RPMI8226 (cell line): ENCODE results near the gene CANX.
A peak's percentile ranks its signal among the peaks of the same experiment; 100 is the strongest.

ENCODE experiments used
- DNase-seq: peaks from one replicate; pipeline ENCODE4 v3.0.0-alpha.2; 2015

The CANX gene

GRCh38 chr5:179759581-179760551 lies 61.1 kb downstream of the CANX start:
- DNase-seq: no peak

- peak; percentile 41 for DNase-seq
Measured at GRCh38 chr5:179762079-179762780, 63.5 kb downstream of the CANX start.

DNA sequence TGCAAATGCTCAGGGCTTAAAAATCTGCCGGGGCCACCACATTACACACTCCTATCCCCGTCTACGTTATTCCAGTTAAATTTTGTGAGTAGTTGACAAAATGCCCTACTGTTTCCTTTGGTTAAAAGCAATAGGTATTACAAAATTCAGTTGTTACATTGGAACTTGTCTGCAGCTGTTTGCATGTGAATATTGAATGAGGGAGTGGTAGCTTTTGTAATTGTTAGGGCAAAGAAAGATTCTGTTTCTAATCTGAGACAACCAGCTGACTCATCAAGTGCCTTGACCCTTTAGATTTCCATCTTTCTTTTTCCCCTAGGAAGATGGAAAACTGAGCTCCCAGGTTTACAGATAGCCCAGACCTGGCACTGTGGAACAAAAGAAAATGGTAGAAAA lies 64.0 kb downstream of the CANX start:
- DNase-seq: no peak

DNA sequence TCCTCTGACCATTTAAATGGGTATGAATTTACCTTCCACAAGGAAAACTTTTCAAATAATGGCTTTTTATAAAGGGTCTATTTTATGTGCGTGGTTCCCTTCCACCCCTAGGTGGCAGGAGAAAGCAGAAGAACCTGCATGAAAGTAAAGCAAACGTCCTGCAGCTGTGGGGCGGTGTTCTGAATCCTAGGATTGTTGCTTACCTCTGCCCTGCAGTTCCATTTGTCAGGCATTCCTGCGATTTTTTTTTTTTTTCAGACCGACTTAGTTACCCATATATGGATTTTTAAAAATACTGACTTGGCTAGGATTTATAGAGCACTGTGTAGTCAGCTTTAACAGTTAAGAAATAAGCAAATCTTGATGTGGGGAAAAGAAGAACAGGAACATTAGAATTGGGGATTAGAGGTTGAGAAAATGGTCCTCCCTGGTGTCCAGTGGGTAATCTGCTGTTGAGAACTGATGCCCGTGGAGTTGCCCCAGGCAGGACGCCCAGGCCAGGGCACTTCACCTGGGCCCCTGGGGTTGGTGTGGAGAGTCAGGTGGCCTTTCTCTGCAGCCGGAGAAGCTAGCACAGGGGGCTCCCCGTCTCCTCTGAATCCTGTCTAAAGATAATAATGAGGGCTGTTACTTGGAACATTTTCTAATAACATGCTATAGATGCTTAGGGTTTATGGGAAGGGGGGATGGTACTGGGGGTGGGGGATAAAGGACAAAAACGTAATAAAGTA lies 64.6 kb downstream of the CANX start:
- DNase-seq: peak; percentile 69

DNA sequence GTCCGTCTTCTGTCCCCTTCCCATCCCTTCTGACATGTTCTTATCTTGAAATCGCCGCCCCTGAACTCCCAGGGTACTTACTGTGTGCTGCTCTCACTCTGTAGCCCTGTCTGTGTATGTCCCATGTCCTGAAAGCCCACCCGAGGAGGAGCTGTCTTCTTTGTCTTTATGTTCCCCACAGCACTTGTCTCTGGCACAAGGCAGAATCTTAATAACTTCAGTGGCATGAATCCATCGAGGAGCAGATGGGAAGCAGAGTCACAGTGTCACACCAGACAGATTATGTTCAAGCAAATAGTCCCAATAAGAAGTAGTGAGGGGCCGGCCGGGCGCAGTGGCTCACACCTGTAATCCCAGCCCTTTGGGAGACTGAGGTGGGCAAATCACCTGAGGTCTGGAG lies 65.3 kb downstream of the CANX start:
- no peak for DNase-seq

GRCh38 chr5:179765400-179765799 lies 66.6 kb downstream of the CANX start:
- no peak for DNase-seq

- DNase-seq: no peak
Measured at GRCh38 chr5:179766021-179766725, 67.4 kb downstream of the CANX start.

- DNase-seq: no peak
Measured at GRCh38 chr5:179766726-179767455, 68.1 kb downstream of the CANX start.

DNA sequence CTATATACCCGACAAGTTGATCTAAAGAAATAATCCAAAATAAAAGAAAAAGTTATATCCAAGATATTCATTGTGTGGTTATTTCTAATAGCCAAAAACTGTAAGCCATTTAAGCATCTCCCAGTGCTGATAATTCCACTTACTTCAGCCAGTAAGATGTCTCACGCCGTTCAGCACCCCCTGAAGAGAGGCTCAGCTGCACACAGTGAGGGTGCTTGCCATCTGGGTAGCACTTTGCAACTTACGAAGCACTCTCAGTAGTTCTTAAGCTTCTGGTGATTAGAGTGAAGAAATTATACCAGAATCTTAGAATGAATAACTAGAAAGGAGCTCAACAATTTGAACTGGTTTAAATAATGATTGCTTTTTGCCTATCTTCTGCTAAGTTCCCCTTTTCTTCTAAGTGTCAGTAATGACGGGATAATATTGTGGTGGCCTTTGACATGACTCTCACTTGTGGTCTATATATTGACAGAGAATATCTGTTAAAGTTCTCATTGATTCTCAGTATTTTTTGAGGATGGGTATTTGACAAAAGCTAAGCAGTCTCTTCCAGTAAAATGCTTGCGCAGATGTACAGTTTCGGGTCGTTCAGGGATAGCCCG lies 68.8 kb downstream of the CANX start:
- DNase-seq: no peak

GRCh38 chr5:179768326-179769085 lies 69.7 kb downstream of the CANX start:
- DNase-seq: no peak

DNA sequence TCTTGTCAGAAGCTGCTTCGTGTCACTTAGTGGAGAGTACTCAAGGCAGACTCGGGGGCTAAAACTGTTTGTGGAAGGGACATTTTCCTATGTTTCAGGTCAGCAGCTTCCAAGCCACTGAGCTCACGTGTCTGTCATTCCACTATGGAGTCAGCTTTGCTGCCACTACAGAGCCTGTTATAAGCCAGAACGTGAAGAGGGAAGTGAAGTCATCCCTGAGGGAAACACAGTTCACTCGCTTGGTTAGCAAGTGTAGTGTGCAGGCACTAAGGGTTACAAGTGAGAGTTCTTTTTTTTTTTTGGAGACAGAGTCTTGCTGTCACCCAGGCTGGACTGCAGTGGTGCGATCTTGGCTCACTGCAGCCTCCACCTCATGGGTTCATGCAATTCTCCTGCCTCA lies 70.5 kb downstream of the CANX start:
- DNase-seq: no peak

DNA sequence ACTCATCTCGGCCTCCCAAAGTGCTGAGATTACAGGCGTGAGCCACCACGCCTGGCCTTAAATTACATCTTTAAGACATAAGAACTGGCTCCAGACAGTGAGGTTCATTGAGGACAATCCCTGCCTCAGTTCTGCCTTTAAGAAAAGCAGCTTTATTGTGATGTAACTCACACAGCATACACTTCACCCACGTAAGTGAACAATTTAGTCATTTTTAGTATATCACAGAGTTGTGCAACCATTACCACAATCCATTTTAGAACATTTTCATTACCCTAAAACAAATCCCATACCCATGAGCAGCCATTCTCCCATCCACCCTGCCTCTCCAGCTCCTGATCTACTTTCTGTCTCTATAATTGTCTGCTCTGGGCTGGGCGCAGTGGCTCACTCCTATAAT lies 71.0 kb downstream of the CANX start:
- no peak for DNase-seq

DNA sequence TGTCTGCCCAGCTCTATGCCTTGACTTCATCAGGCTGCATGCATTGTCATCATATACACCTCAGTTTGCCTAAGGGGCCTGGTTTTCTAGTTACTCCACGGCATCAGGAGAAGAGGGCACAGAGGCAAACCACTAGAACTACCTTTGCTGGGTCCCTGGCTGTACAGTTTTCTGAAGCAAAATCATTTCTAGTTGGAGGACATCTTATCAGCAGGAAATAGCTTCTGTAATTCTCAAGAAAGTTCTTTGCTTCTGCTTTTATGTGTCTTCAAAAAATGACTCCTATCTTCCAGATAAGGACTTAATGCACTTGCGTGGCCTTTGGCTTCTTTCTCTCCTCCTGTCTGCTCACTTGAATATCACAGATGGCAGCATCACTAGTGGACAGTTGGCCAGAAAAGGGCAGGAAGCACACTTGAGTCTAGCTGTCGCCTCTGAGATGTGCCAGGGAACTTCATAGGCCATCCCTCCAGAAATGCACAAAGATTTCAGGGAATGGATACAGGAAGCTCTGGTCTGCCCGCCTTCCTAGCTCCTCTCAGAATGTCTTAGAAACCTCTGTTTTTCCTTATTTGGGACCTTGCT lies 72.6 kb downstream of the CANX start:
- DNase-seq: no peak

- no peak for DNase-seq
Measured at GRCh38 chr5:179772351-179772750, 73.6 kb downstream of the CANX start.

GRCh38 chr5:179773686-179774040 lies 74.9 kb downstream of the CANX start:
- no peak for DNase-seq

GRCh38 chr5:179774442-179774841 lies 75.7 kb downstream of the CANX start:
- no peak for DNase-seq

GRCh38 chr5:179776411-179776938 lies 77.7 kb downstream of the CANX start:
- no peak for DNase-seq

DNA sequence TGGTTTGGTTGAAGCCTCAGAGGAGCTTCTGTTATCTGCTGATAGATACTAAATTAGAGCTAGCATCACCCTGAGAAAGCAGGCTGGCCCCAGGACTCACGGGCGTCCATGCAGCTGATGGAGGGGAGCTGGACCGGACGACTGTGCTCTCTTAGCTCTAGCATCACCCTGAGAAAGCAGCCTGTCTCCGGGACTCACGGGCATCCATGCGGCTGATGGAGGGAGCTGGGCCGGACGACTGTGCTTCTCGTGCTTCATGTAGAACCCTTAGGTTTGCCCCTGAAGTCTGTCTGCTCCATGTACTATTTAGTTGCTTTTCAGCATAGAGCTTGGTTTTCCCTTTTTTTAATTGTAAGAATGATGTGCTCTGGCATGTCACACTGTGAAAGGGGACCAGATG lies 78.7 kb downstream of the CANX start:
- no peak for DNase-seq

DNA sequence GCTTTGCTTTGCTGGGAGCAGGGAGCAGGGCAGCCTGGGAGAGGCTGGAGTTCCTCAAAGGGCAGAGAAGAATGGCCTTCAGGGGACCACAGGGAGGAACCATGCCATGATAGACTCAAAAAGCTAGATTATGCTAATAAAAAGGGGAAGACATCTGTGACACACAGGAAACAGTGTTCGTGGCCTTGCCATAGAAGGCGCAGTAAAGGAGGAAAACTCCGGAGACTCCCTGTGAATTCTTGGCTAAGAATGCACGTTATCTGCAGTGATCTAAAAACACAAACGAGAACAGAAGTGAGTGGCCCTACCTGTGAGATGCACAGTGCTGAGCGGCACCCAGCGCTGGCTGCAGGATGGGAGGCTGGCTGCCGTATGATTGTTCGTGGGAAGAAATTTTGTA lies 79.1 kb downstream of the CANX start:
- DNase-seq: no peak

GRCh38 chr5:179778591-179778990 lies 79.8 kb downstream of the CANX start:
- no peak for DNase-seq
